Fibroblast of lung (primary cell): ENCODE data around the gene WDCP. TPM values are rescaled to one million over a fixed set of nuclear protein-coding genes. Genes with fewer than 3 reads are reported as not detected.

Experiments used
- DNase-seq, 2 donors: peaks; one replicate each; pipeline versions ENCODE4 v3.0.0 to v3.0.0-alpha.2; 2010; ENCODE audit warnings: low read depth in 2 of 2
- H2AFZ ChIP-seq: 2 replicates; pipeline ENCODE4 v1.5.1; 2012; ENCODE audit warnings: low read length, control low read depth, inconsistent platforms
- H3K27ac ChIP-seq: 2 replicates; pipeline ENCODE4 v1.5.1; 2011; ENCODE audit warnings: low read length, control low read depth; ENCODE audit not compliant: insufficient read depth
- H3K27me3 ChIP-seq: 2 replicates; pipeline ENCODE4 v1.5.1; 2011; ENCODE audit warnings: mild to moderate bottlenecking, low read length; ENCODE audit not compliant: control insufficient read depth, insufficient read depth
- H3K36me3 ChIP-seq: 2 replicates; pipeline ENCODE4 v1.5.1; 2011; ENCODE audit warnings: low read length; ENCODE audit not compliant: control insufficient read depth, insufficient read depth
- H3K4me1 ChIP-seq: 2 replicates; pipeline ENCODE4 v1.5.1; 2011; ENCODE audit warnings: low read length; ENCODE audit not compliant: control insufficient read depth, insufficient read depth; ENCODE audit errors: extremely low read depth
- H3K4me2 ChIP-seq: 2 replicates; pipeline ENCODE4 v1.5.1; 2011; ENCODE audit warnings: low read length, control low read depth; ENCODE audit not compliant: insufficient read depth; ENCODE audit errors: extremely low read depth
- H3K4me3 ChIP-seq, 4 experiments: fragments of 200-600 bp in 1 of 4; sonication (generic) in 1 of 4; replicated peaks in 1 of 4; 2 replicates each; pipeline ENCODE4 v1.5.1; 2011 to 2016; ENCODE audit warnings: low read length in 4 of 4, low read depth in 3 of 4, mild to moderate bottlenecking in 3 of 4, control low read depth in 2 of 4, inconsistent platforms in 1 of 4, mixed read lengths in 1 of 4; ENCODE audit not compliant: insufficient read depth in 1 of 4; ENCODE audit errors: control extremely low read depth in 1 of 4
- H3K79me2 ChIP-seq: 2 replicates; pipeline ENCODE4 v1.5.1; 2012; ENCODE audit warnings: mild to moderate bottlenecking, low read length, inconsistent platforms; ENCODE audit not compliant: control insufficient read depth, insufficient read depth
- H3K9ac ChIP-seq: 2 replicates; pipeline ENCODE4 v1.5.1; 2011; ENCODE audit warnings: mild to moderate bottlenecking, low read length, control low read depth; ENCODE audit not compliant: insufficient read depth
- H3K9me3 ChIP-seq: 2 replicates; pipeline ENCODE4 v1.5.1; 2012; ENCODE audit warnings: low read depth, low read length; ENCODE audit not compliant: control insufficient read depth, insufficient read depth
- H4K20me1 ChIP-seq: 2 replicates; pipeline ENCODE4 v1.5.1; 2011; ENCODE audit warnings: low read length; ENCODE audit not compliant: control insufficient read depth, insufficient read depth; ENCODE audit errors: extremely low read depth
- CTCF ChIP-seq, 2 donors: IDR thresholded peaks in 1 of 2; conservative IDR thresholded peaks in 1 of 2; 1 replicate in 1 of 2; 2 replicates in 1 of 2; pipeline ENCODE4 v1.5.1; 2011 to 2012; ENCODE audit warnings: low read length in 2 of 2, control low read depth in 1 of 2, inconsistent platforms in 1 of 2, low read depth in 1 of 2, mild to moderate bottlenecking in 1 of 2
- EZH2 ChIP-seq: IDR thresholded peaks from 2 replicates; pipeline ENCODE4 v1.5.1; 2012; ENCODE audit warnings: low read length, control low read depth, mild to moderate bottlenecking; ENCODE audit errors: missing control alignments
- polyA plus RNA-seq, 2 donors: library from polyadenylated mRNA; depleted of rRNA in 1 of 2; stranded (reverse) in 1 of 2; unstranded in 1 of 2; fragments of >200 nt; gene quantifications; 2 replicates each; pipeline ENCODE4 v1.2.1, GENCODE V29; 2011 to 2012; ENCODE audit warnings: missing spikeins in 1 of 2
- total RNA-seq: library from RNA; depleted of rRNA; stranded (reverse); fragments of >200 nt; gene quantifications from 2 replicates; pipeline ENCODE4 v1.2.1, GENCODE V29; 2014

The WDCP gene
- total and polyA plus RNA-seq, 2 donors (not counting 1 experiment from before 2014, with no cell fraction given): 10.4 to 11.0 TPM

GRCh38 chr2:24087032-24087431 lies 39.8 kb upstream of the WDCP start:
- Histone ChIP-seq H3K27me3 (no peaks in the 10 kb centered on the region), H3K4me2 (no peak overlapping the region), H3K27ac (no peak overlapping the region), H3K36me3 (no peaks in the 10 kb centered on the region), H4K20me1 (no peaks in the 10 kb centered on the region), H3K79me2 (peaks cover 2% of the 10 kb centered on the region), H3K9me3 (no peaks in the 10 kb centered on the region), H3K9ac (no peak overlapping the region), H3K4me1 (peaks cover 6% of the 10 kb centered on the region), H2AFZ (no peak overlapping the region), H3K4me3 (no peak overlapping the region)
- DNase-seq: no peak
- no peak for TF ChIP-seq CTCF (conservative IDR thresholded peaks at IDR 0.05 in 1 of 2, IDR thresholded peaks at IDR 0.05 in 1 of 2; ENCODE audit: low read depth in 1 of 2, low read length in 2 of 2)
- TF ChIP-seq EZH2: no peak

GRCh38 chr2:24086241-24086640 lies 39.0 kb upstream of the WDCP start:
- TF ChIP-seq CTCF (conservative IDR thresholded peaks at IDR 0.05 in 1 of 2, IDR thresholded peaks at IDR 0.05 in 1 of 2; ENCODE audit: low read depth in 1 of 2, low read length in 2 of 2) (no peak), EZH2 (no peak)
- H3K36me3 ChIP-seq: peaks cover 2% of the 10 kb centered on the region
- no peak overlapping the region for H3K4me3 ChIP-seq
- DNase-seq: no peak
- no peaks in the 10 kb centered on the region for H3K27me3 ChIP-seq
- H3K4me1 ChIP-seq: peaks cover 9% of the 10 kb centered on the region
- H3K9me3 ChIP-seq: no peaks in the 10 kb centered on the region
- no peak overlapping the region for H3K27ac ChIP-seq
- H3K9ac ChIP-seq: no peak overlapping the region
- H3K79me2 ChIP-seq: peaks cover 2% of the 10 kb centered on the region
- H2AFZ ChIP-seq: no peak overlapping the region
- H3K4me2 ChIP-seq: no peak overlapping the region
- H4K20me1 ChIP-seq: no peaks in the 10 kb centered on the region

DNA sequence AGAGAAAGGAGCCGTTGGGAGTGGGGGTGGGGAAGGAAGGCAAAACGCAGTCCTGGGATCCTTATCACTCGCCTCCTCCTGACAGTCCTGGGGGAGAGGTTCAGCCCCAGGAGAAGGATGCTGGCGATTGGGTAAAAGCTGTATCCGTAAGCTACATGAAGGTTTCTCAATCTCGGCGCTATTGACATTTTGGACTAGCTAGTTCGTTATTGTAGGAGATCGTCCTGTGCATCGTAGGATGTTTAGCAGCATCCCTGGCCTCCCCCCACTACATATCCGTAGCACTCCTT lies 38.0 kb upstream of the WDCP start:
- Histone ChIP-seq H3K9me3 (no peaks in the 10 kb centered on the region), H3K4me1 (peaks cover 10% of the 10 kb centered on the region), H3K79me2 (peaks cover 2% of the 10 kb centered on the region), H3K27ac (peak overlapping the region; percentile 82), H3K9ac (peak overlapping the region; percentile 71), H2AFZ (peak overlapping the region; percentile 98), H3K36me3 (peaks cover 4% of the 10 kb centered on the region), H3K4me3 (peak overlapping the region; percentile 75 to 94 (median 85)), H3K4me2 (peak overlapping the region; percentile 97), H3K27me3 (no peaks in the 10 kb centered on the region), H4K20me1 (no peaks in the 10 kb centered on the region)
- no peak for DNase-seq
- TF ChIP-seq CTCF (conservative IDR thresholded peaks at IDR 0.05 in 1 of 2, IDR thresholded peaks at IDR 0.05 in 1 of 2; ENCODE audit: low read depth in 1 of 2, low read length in 2 of 2) (no peak), EZH2 (no peak)
